Smooth muscle cell (in vitro differentiated cells): Measurements from ENCODE around the gene BET1. TPM values are rescaled to one million over a fixed set of nuclear protein-coding genes. Genes with fewer than 3 reads are reported as not detected.

ENCODE experiments used
- DNase-seq: peaks from one replicate; lab custom pipeline; 2025; ENCODE audit not compliant: unreplicated experiment; lab: John Stamatoyannopoulos, UW
- H2AFZ ChIP-seq: fragments of 200-600 bp; sonication (generic); 2 replicates; pipeline ENCODE4 v1.6.0; 2016; ENCODE audit warnings: antibody characterized with exemption, low read depth, mild to moderate bottlenecking
- H3F3A ChIP-seq: fragments of 200-600 bp; sonication (generic); 2 replicates; pipeline ENCODE4 v1.6.0; 2017; ENCODE audit warnings: antibody characterized with exemption, low read depth
- H3K27ac ChIP-seq: fragments of 200-600 bp; sonication (generic); 2 replicates; pipeline ENCODE4 v1.5.1; 2016; ENCODE audit warnings: low read depth, mild to moderate bottlenecking
- H3K27me3 ChIP-seq: fragments of 200-600 bp; sonication (generic); 2 replicates; pipeline ENCODE4 v1.6.1; 2016; ENCODE audit warnings: low read depth, mild to moderate bottlenecking
- H3K36me3 ChIP-seq: fragments of 200-600 bp; sonication (generic); 2 replicates; pipeline ENCODE4 v1.5.1; 2016; ENCODE audit warnings: low read depth
- H3K4me1 ChIP-seq: fragments of 200-600 bp; sonication (generic); 2 replicates; pipeline ENCODE4 v1.5.1; 2016; ENCODE audit warnings: low read depth
- H3K4me2 ChIP-seq: fragments of 200-600 bp; sonication (generic); 2 replicates; pipeline ENCODE4 v1.6.0; 2016; ENCODE audit warnings: mild to moderate bottlenecking
- H3K4me3 ChIP-seq: fragments of 200-600 bp; sonication (generic); 2 replicates; pipeline ENCODE4 v1.5.1; 2016; ENCODE audit warnings: mild to moderate bottlenecking
- H3K79me2 ChIP-seq: fragments of 200-600 bp; sonication (generic); 2 replicates; pipeline ENCODE4 v1.6.0; 2016; ENCODE audit warnings: low read depth, mild to moderate bottlenecking
- H3K9ac ChIP-seq: fragments of 200-600 bp; sonication (generic); 2 replicates; pipeline ENCODE4 v1.6.0; 2016; ENCODE audit warnings: low read depth
- H3K9me3 ChIP-seq: fragments of 200-600 bp; sonication (generic); replicated peaks from 2 replicates; pipeline ENCODE4 v1.5.1; 2016; ENCODE audit warnings: low read depth
- H4K20me1 ChIP-seq: fragments of 200-600 bp; sonication (generic); 2 replicates; pipeline ENCODE4 v1.6.0; 2016; ENCODE audit warnings: low read depth
- CTCF ChIP-seq: fragments of 200-600 bp; sonication (generic); IDR thresholded peaks from 2 replicates; pipeline ENCODE4 v1.5.1; 2017; ENCODE audit warnings: borderline replicate concordance, mild to moderate bottlenecking, antibody characterized with exemption; ENCODE audit not compliant: insufficient read depth, poor library complexity, severe bottlenecking
- WGBS: methylation state at CpG from one replicate; pipeline ENCODE4 v1.1.7; 2016; ENCODE audit warnings: low lambda C conversion rate; 5-methylcytosine and 5-hydroxymethylcytosine counted together
- polyA plus RNA-seq: library from polyadenylated mRNA; unstranded; fragments of >200 nt; fragmentation: Nextera tagmentation; extraction: Ambion mirVana; gene quantifications from 2 replicates; pipeline ENCODE4 v1.2.1, GENCODE V29; 2016
- total RNA-seq: library from RNA; depleted of rRNA; stranded (reverse); fragments of >200 nt; gene quantifications from 2 replicates; pipeline ENCODE4 v1.2.3, GENCODE V29; 2014

The BET1 gene
- total and polyA plus RNA-seq, 2 experiments from 2014 or later: 46.8 to 59.6 TPM

DNA sequence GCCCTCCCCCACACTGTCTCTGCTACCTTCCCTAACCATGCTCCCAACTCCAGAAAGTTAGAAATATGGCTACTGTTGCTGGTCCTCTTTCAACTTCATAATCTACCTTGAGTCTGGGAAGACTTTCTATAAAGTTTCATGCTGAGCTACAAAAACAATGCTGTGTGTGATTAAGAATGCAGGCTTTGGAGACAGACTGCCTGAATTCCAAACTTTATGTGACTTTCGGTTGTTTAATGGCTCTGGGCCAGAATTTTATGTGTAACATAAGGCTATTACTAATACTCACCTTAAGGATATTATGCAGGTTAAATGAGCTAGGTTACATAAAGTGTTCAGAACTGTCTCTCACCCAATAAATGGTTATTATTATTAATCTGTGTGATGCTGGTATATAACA lies 19.1 kb downstream of the BET1 start:
- H3K27me3 ChIP-seq: no peaks in the 10 kb centered on the region
- no peak overlapping the region for H3K4me3 ChIP-seq
- H3K4me2 ChIP-seq: no peak overlapping the region
- H3K9ac ChIP-seq: no peak overlapping the region
- no peaks in the 10 kb centered on the region for H3K4me1 ChIP-seq
- no peaks in the 10 kb centered on the region for H3K9me3 ChIP-seq
- no peak overlapping the region for H3K27ac ChIP-seq
- H3K79me2 ChIP-seq: no peaks in the 10 kb centered on the region
- TF ChIP-seq CTCF: no peak
- H4K20me1 ChIP-seq: no peaks in the 10 kb centered on the region
- H2AFZ ChIP-seq: no peak overlapping the region
- 55% methylated on average over 1 of the region's 1 CpG for WGBS
- no peaks in the 10 kb centered on the region for H3F3A ChIP-seq
- no peaks in the 10 kb centered on the region for H3K36me3 ChIP-seq
- no peak for DNase-seq

GRCh38 chr7:93984024-93984423 lies 20.1 kb downstream of the BET1 start:
- no peak for TF ChIP-seq CTCF
- no peaks in the 10 kb centered on the region for H3F3A ChIP-seq
- H3K9me3 ChIP-seq: no peaks in the 10 kb centered on the region
- H3K27ac ChIP-seq: no peak overlapping the region
- no peaks in the 10 kb centered on the region for H4K20me1 ChIP-seq
- DNase-seq: no peak
- H3K4me1 ChIP-seq: no peaks in the 10 kb centered on the region
- no peak overlapping the region for H2AFZ ChIP-seq
- no peaks in the 10 kb centered on the region for H3K79me2 ChIP-seq
- no peak overlapping the region for H3K9ac ChIP-seq
- no peaks in the 10 kb centered on the region for H3K27me3 ChIP-seq
- no peaks in the 10 kb centered on the region for H3K36me3 ChIP-seq
- H3K4me3 ChIP-seq: no peak overlapping the region
- H3K4me2 ChIP-seq: no peak overlapping the region

- WGBS: 78% methylated on average over 2 of the region's 2 CpGs
- TF ChIP-seq CTCF: no peak
- Histone ChIP-seq H3K4me1 (no peaks in the 10 kb centered on the region), H3K27me3 (no peaks in the 10 kb centered on the region), H3K9me3 (no peaks in the 10 kb centered on the region), H3F3A (no peaks in the 10 kb centered on the region), H4K20me1 (no peaks in the 10 kb centered on the region), H3K4me2 (no peak overlapping the region), H3K36me3 (no peaks in the 10 kb centered on the region), H3K4me3 (no peak overlapping the region), H3K27ac (no peak overlapping the region), H2AFZ (no peak overlapping the region), H3K79me2 (no peaks in the 10 kb centered on the region), H3K9ac (no peak overlapping the region)
- DNase-seq: no peak
These were observed 22.7 kb downstream of the BET1 start for GRCh38 chr7:93981480-93981874.

GRCh38 chr7:93980744-93981479 lies 23.2 kb downstream of the BET1 start:
- 93% methylated on average over 5 of the region's 5 CpGs for WGBS
- Histone ChIP-seq H3K36me3 (no peaks in the 10 kb centered on the region), H3K4me3 (no peak overlapping the region), H3K4me1 (no peaks in the 10 kb centered on the region), H3K27me3 (no peaks in the 10 kb centered on the region), H3K27ac (no peak overlapping the region), H2AFZ (no peak overlapping the region), H3K79me2 (no peaks in the 10 kb centered on the region), H3F3A (no peaks in the 10 kb centered on the region), H3K9me3 (no peaks in the 10 kb centered on the region), H3K4me2 (no peak overlapping the region), H4K20me1 (no peaks in the 10 kb centered on the region), H3K9ac (no peak overlapping the region)
- DNase-seq: no peak
- TF ChIP-seq CTCF: no peak
